Stomach smooth muscle (tissue), 2 donors: ENCODE results near the gene QKI.
"Not testable (repeated sequence)": the region's sequence is repeated elsewhere in the genome, so short reads cannot be mapped to it uniquely, and the experiment has no call there.

ENCODE experiments used
- H3K27ac ChIP-seq: one replicate; pipeline ENCODE4 v1.7.0; 2013; ENCODE audit warnings: mild to moderate bottlenecking, low read length, inconsistent platforms
- H3K27me3 ChIP-seq, 2 donors: one replicate each; pipeline ENCODE4 v1.7.0; 2013; ENCODE audit warnings: low read length in 2 of 2; ENCODE audit not compliant: insufficient read depth in 2 of 2, control insufficient read depth in 1 of 2
- H3K36me3 ChIP-seq, 2 donors: one replicate each; pipeline ENCODE4 v1.7.0; 2013; ENCODE audit warnings: low read length in 2 of 2; ENCODE audit not compliant: control insufficient read depth in 2 of 2, insufficient read depth in 2 of 2
- H3K4me1 ChIP-seq: one replicate; pipeline ENCODE4 v1.7.0; 2013; ENCODE audit warnings: low read length; ENCODE audit not compliant: control insufficient read depth, insufficient read depth
- H3K4me3 ChIP-seq, 2 donors: one replicate each; pipeline ENCODE4 v1.7.0; 2013; ENCODE audit warnings: low read length in 2 of 2
- H3K9ac ChIP-seq, 2 donors: one replicate each; pipeline ENCODE4 v1.7.0; 2013; ENCODE audit warnings: low read length in 2 of 2, mild to moderate bottlenecking in 1 of 2
- H3K9me3 ChIP-seq, 2 donors: one replicate each; pipeline ENCODE4 v1.7.0; 2013; ENCODE audit warnings: low read length in 2 of 2; ENCODE audit not compliant: control insufficient read depth in 2 of 2
- donor health status: healthy.
- donor health status: Pancreatic carcinoma.

Gene QKI

DNA sequence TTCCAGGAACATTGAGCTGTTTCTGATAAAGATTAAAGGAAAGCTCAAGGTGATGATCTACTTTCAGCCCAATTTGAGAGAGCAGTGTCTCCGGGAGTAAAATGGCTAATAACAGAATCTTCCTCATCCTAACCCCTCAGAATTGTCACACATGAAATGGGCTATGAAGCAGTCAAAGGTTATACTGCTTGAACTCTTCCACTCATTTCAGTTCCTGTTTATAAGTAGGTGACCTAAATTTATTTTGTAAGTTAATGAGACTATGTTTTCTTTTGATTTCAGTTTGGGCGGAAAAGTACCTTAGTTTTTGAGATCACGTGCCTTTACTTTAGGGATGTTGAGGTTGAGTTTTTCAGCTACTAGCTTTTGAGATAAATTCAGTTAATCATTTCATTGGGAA lies 47.2 kb downstream of the QKI start:
- H3K27ac ChIP-seq = no peak overlapping the region
- no peak overlapping the region for H3K4me3 ChIP-seq
- H3K27me3 ChIP-seq = no peaks in the 10 kb centered on the region
- H3K9me3 ChIP-seq = no peaks in the 10 kb centered on the region
- H3K4me1 ChIP-seq = peaks cover 6% of the 10 kb centered on the region
- peaks cover 0 to 7% of the 10 kb centered on the region in 2 donors for H3K36me3 ChIP-seq
- H3K9ac ChIP-seq = no peak overlapping the region

DNA sequence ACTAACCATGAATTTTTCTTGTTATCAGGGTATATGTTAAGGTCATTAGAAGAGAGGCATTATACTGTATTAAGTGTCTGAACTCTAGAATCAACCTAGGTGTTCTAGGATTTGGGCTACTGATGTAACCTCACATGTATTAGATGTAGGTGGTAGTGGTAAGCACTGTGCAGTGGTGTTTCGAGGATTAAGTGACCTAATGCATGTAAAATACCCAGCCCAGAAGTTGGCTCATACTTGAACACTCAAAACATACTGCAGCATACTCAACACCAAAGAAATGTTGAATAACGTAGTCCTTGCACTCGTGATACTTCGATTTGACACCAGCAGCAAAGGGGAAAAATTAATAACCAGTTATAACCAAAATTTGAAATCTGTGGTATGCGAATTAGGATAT lies 48.7 kb downstream of the QKI start:
- H3K4me3 ChIP-seq = no peak overlapping the region

GRCh38 chr6:163463795-163464194 lies 49.3 kb downstream of the QKI start:
- no peaks in the 10 kb centered on the region for H3K27me3 ChIP-seq
- H3K9me3 ChIP-seq = no peaks in the 10 kb centered on the region
- peaks cover 6% of the 10 kb centered on the region for H3K4me1 ChIP-seq
- H3K27ac ChIP-seq = no peak overlapping the region
- no peak overlapping the region for H3K4me3 ChIP-seq
- no peaks in the 10 kb centered on the region for H3K36me3 ChIP-seq
- no peak overlapping the region for H3K9ac ChIP-seq

More for the DNA sequence above, 48.7 kb downstream of the QKI start:
- H3K9ac ChIP-seq = no peak overlapping the region
- H3K27me3 ChIP-seq = no peaks in the 10 kb centered on the region
- H3K36me3 ChIP-seq = no peaks in the 10 kb centered on the region
- H3K4me1 ChIP-seq = peaks cover 6% of the 10 kb centered on the region
- H3K9me3 ChIP-seq = no peaks in the 10 kb centered on the region
- H3K27ac ChIP-seq = no peak overlapping the region

DNA sequence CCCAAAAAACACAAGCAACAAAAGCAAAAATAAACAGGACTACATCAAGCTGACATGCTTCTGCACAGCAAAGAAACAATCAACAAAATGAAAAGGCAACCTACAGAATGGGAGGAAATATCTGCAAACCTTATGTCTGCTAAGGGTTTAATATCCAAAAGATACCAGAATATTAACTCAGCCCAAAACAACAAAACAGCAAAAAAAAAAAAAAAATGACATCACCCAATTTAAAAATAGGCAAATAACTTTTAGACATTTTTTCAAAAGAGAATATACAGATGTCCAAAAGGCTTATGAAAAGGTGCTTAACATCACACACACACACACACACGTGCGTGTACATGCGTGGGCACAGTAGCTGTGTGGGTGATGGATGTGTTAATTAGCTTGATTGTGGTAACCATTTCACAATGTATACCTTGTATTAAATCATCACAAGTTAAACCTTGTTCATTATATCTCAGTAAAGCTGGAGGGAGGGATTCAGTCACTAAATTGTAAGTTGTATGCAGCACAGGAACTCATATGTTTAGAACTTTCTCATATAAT lies 52.4 kb downstream of the QKI start:
- H3K4me1 ChIP-seq = no peaks in the 10 kb centered on the region
- H3K27ac ChIP-seq = no peak overlapping the region
- H3K27me3 ChIP-seq = no peaks in the 10 kb centered on the region
- H3K9me3 ChIP-seq = peaks cover 0 to 4% of the 10 kb centered on the region in 2 donors
- no peaks in the 10 kb centered on the region for H3K36me3 ChIP-seq
- no peak overlapping the region for H3K9ac ChIP-seq
- no peak overlapping the region for H3K4me3 ChIP-seq

DNA sequence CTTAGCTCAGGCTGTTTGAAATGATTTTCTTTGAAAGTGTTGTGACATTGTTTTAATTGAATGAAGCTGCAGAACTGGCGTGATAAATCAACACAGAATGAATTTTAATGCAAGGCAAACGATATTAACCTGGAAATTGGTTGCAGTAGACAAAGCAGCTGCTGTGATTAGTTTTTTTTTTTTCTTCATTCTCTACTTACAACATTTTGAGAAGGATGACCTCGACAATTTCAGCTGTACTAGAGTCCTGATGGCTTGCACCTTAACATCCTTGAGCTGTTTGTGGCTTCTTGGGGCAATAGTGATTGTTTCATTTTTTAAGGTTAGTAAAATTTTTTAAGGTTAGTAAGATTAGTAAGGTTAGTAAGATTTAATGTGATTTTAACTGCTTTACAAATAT lies 54.2 kb downstream of the QKI start:
- peaks cover 0 to 4% of the 10 kb centered on the region in 2 donors for H3K9me3 ChIP-seq
- H3K4me1 ChIP-seq = no peaks in the 10 kb centered on the region
- H3K27ac ChIP-seq = no peak overlapping the region
- H3K4me3 ChIP-seq = no peak overlapping the region
- H3K27me3 ChIP-seq = no peaks in the 10 kb centered on the region
- H3K36me3 ChIP-seq = no peaks in the 10 kb centered on the region
- no peak overlapping the region for H3K9ac ChIP-seq

DNA sequence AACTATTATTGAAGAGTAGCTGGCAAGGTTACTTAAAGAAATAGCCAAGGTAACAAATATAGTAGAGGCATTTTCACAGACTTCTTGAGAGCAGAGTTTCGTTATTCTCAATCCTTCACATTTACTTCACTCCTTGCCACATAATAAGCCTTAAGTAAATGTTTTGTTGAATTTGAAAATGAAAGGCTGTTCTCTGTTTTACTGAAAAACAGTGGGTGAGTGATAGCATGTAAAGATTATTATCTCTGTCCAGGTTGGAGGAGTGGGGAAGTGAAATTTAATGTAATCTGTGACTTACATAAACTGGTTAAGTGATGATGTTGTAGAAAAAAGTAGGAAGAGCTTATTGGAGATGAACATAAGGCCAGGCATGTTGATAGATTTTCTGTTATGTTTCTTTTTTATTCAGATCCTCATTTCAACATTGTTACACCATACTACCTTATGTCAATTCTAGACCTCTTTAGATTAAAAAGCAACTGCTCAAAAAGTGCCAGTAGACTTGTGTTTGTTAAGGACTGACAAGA lies 55.0 kb downstream of the QKI start:
- H3K4me3 ChIP-seq = no peak overlapping the region
- no peak overlapping the region for H3K27ac ChIP-seq
- H3K9ac ChIP-seq = no peak overlapping the region
- no peaks in the 10 kb centered on the region for H3K4me1 ChIP-seq
- no peaks in the 10 kb centered on the region for H3K36me3 ChIP-seq
- peaks cover 0 to 4% of the 10 kb centered on the region in 2 donors for H3K9me3 ChIP-seq
- no peaks in the 10 kb centered on the region for H3K27me3 ChIP-seq

DNA sequence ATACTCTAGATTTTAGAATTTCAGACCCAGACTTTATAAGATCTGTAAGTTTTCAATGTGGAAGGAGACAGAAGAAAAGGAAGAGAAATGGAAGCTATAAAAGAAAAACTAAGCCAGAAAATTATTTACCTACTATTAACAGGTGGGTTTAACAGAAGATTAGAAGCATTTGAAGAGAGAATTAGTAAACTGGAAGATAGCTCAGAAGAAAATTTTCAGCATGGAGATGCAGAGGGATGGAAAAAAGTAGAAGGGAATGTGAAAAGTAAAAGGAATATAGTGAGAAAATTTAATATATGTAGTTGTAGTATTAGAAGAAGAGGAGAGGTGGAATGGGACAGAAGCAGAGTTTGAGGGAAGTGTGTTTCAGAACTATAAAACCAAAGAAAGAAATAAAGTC lies 56.1 kb downstream of the QKI start:
- Histone ChIP-seq H3K36me3 (no peaks in the 10 kb centered on the region), H3K27me3 (no peaks in the 10 kb centered on the region), H3K4me3 (no peak overlapping the region), H3K9me3 (peaks cover 0 to 4% of the 10 kb centered on the region in 2 donors), H3K9ac (no peak overlapping the region), H3K4me1 (no peaks in the 10 kb centered on the region), H3K27ac (no peak overlapping the region)

GRCh38 chr6:163474581-163474980 lies 60.1 kb downstream of the QKI start:
- no peak overlapping the region for H3K27ac ChIP-seq
- no peaks in the 10 kb centered on the region for H3K27me3 ChIP-seq
- no peak overlapping the region for H3K9ac ChIP-seq
- H3K36me3 ChIP-seq = no peaks in the 10 kb centered on the region
- no peaks in the 10 kb centered on the region for H3K4me1 ChIP-seq
- H3K4me3 ChIP-seq = no peak overlapping the region
- H3K9me3 ChIP-seq = peaks cover 0 to 4% of the 10 kb centered on the region in 2 donors

DNA sequence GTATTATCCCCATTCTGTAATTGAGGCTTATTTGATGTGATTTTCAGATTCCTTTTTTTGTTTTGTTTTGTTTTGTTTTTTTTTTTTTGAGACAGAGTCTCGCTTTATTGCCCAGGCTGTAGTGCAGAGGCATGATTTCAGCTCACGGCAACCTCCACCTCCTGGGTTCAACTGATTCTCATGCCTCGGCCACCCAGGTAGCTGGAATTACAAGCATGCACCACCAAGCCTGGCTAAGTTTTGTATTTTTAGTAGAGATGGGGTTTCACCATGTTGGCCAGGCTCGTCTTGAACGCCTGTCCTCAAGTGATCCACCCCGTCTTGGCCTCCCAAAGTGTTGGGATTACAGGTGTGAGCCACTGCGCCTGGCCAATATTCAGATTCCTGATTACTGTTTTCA lies 62.4 kb downstream of the QKI start:
- H3K4me1 ChIP-seq, H3K27me3 ChIP-seq, H3K4me3 ChIP-seq, H3K27ac ChIP-seq, H3K36me3 ChIP-seq, H3K9ac ChIP-seq, H3K9me3 ChIP-seq: not testable (repeated sequence)

- Histone ChIP-seq H3K9me3 (no peaks in the 10 kb centered on the region), H3K27me3 (no peaks in the 10 kb centered on the region), H3K27ac (no peak overlapping the region), H3K4me1 (no peaks in the 10 kb centered on the region), H3K9ac (no peak overlapping the region), H3K4me3 (no peak overlapping the region), H3K36me3 (peaks cover 0 to 3% of the 10 kb centered on the region in 2 donors)
Observed at GRCh38 chr6:163483107-163483506, 68.6 kb downstream of the QKI start.

- no peaks in the 10 kb centered on the region for H3K4me1 ChIP-seq
- peaks cover 0 to 3% of the 10 kb centered on the region in 2 donors for H3K36me3 ChIP-seq
- H3K9me3 ChIP-seq = no peaks in the 10 kb centered on the region
- H3K9ac ChIP-seq = no peak overlapping the region
- no peak overlapping the region for H3K4me3 ChIP-seq
- no peaks in the 10 kb centered on the region for H3K27me3 ChIP-seq
- H3K27ac ChIP-seq = no peak overlapping the region
Observed at GRCh38 chr6:163485388-163485851, 70.9 kb downstream of the QKI start.
